Fibroblast of lung (primary cell): ENCODE measurements around the gene MUTYH. TPM values are rescaled to one million over a fixed set of nuclear protein-coding genes. Genes with fewer than 3 reads are reported as not detected.

Source experiments
- DNase-seq, 2 donors: peaks; one replicate each; pipeline versions ENCODE4 v3.0.0 to v3.0.0-alpha.2; 2010; ENCODE audit warnings: low read depth in 2 of 2
- H2AFZ ChIP-seq: 2 replicates; pipeline ENCODE4 v1.5.1; 2012; ENCODE audit warnings: low read length, control low read depth, inconsistent platforms
- H3K27ac ChIP-seq: 2 replicates; pipeline ENCODE4 v1.5.1; 2011; ENCODE audit warnings: low read length, control low read depth; ENCODE audit not compliant: insufficient read depth
- H3K27me3 ChIP-seq: 2 replicates; pipeline ENCODE4 v1.5.1; 2011; ENCODE audit warnings: mild to moderate bottlenecking, low read length; ENCODE audit not compliant: control insufficient read depth, insufficient read depth
- H3K36me3 ChIP-seq: 2 replicates; pipeline ENCODE4 v1.5.1; 2011; ENCODE audit warnings: low read length; ENCODE audit not compliant: control insufficient read depth, insufficient read depth
- H3K4me1 ChIP-seq: 2 replicates; pipeline ENCODE4 v1.5.1; 2011; ENCODE audit warnings: low read length; ENCODE audit not compliant: control insufficient read depth, insufficient read depth; ENCODE audit errors: extremely low read depth
- H3K4me2 ChIP-seq: 2 replicates; pipeline ENCODE4 v1.5.1; 2011; ENCODE audit warnings: low read length, control low read depth; ENCODE audit not compliant: insufficient read depth; ENCODE audit errors: extremely low read depth
- H3K4me3 ChIP-seq, 4 experiments: fragments of 200-600 bp in 1 of 4; sonication (generic) in 1 of 4; replicated peaks in 1 of 4; 2 replicates each; pipeline ENCODE4 v1.5.1; 2011 to 2016; ENCODE audit warnings: low read length in 4 of 4, low read depth in 3 of 4, mild to moderate bottlenecking in 3 of 4, control low read depth in 2 of 4, inconsistent platforms in 1 of 4, mixed read lengths in 1 of 4; ENCODE audit not compliant: insufficient read depth in 1 of 4; ENCODE audit errors: control extremely low read depth in 1 of 4
- H3K79me2 ChIP-seq: 2 replicates; pipeline ENCODE4 v1.5.1; 2012; ENCODE audit warnings: mild to moderate bottlenecking, low read length, inconsistent platforms; ENCODE audit not compliant: control insufficient read depth, insufficient read depth
- H3K9ac ChIP-seq: 2 replicates; pipeline ENCODE4 v1.5.1; 2011; ENCODE audit warnings: mild to moderate bottlenecking, low read length, control low read depth; ENCODE audit not compliant: insufficient read depth
- H3K9me3 ChIP-seq: 2 replicates; pipeline ENCODE4 v1.5.1; 2012; ENCODE audit warnings: low read depth, low read length; ENCODE audit not compliant: control insufficient read depth, insufficient read depth
- H4K20me1 ChIP-seq: 2 replicates; pipeline ENCODE4 v1.5.1; 2011; ENCODE audit warnings: low read length; ENCODE audit not compliant: control insufficient read depth, insufficient read depth; ENCODE audit errors: extremely low read depth
- EZH2 ChIP-seq: IDR thresholded peaks from 2 replicates; pipeline ENCODE4 v1.5.1; 2012; ENCODE audit warnings: low read length, control low read depth, mild to moderate bottlenecking; ENCODE audit errors: missing control alignments
- polyA plus RNA-seq, 2 donors: library from polyadenylated mRNA; depleted of rRNA in 1 of 2; stranded (reverse) in 1 of 2; unstranded in 1 of 2; fragments of >200 nt; gene quantifications; 2 replicates each; pipeline ENCODE4 v1.2.1, GENCODE V29; 2011 to 2012; ENCODE audit warnings: missing spikeins in 1 of 2
- total RNA-seq: library from RNA; depleted of rRNA; stranded (reverse); fragments of >200 nt; gene quantifications from 2 replicates; pipeline ENCODE4 v1.2.1, GENCODE V29; 2014
- TF ChIP-seq, protein P1 (sequence below), 2 donors: IDR thresholded peaks in 1 of 2; conservative IDR thresholded peaks in 1 of 2; 1 replicate in 1 of 2; 2 replicates in 1 of 2; pipeline ENCODE4 v1.5.1; 2011 to 2012; ENCODE audit warnings: low read length in 2 of 2, control low read depth in 1 of 2, inconsistent platforms in 1 of 2, low read depth in 1 of 2, mild to moderate bottlenecking in 1 of 2

Gene MUTYH
- total and polyA plus RNA-seq, 2 donors (not counting 1 experiment from before 2014, with no cell fraction given): 3.8 to 15.7 TPM

- Histone ChIP-seq H3K4me1 (peaks cover under 1% of the 10 kb centered on the region), H3K4me3 (no peak overlapping the region), H2AFZ (no peak overlapping the region), H3K79me2 (no peaks in the 10 kb centered on the region), H3K27ac (no peak overlapping the region), H3K9me3 (no peaks in the 10 kb centered on the region), H3K9ac (no peak overlapping the region), H4K20me1 (no peaks in the 10 kb centered on the region), H3K27me3 (peaks cover 2% of the 10 kb centered on the region), H3K4me2 (no peak overlapping the region), H3K36me3 (no peaks in the 10 kb centered on the region)
- TF ChIP-seq EZH2: no peak
- TF ChIP-seq, protein P1, sequence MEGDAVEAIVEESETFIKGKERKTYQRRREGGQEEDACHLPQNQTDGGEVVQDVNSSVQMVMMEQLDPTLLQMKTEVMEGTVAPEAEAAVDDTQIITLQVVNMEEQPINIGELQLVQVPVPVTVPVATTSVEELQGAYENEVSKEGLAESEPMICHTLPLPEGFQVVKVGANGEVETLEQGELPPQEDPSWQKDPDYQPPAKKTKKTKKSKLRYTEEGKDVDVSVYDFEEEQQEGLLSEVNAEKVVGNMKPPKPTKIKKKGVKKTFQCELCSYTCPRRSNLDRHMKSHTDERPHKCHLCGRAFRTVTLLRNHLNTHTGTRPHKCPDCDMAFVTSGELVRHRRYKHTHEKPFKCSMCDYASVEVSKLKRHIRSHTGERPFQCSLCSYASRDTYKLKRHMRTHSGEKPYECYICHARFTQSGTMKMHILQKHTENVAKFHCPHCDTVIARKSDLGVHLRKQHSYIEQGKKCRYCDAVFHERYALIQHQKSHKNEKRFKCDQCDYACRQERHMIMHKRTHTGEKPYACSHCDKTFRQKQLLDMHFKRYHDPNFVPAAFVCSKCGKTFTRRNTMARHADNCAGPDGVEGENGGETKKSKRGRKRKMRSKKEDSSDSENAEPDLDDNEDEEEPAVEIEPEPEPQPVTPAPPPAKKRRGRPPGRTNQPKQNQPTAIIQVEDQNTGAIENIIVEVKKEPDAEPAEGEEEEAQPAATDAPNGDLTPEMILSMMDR (conservative IDR thresholded peaks at IDR 0.05 in 1 of 2, IDR thresholded peaks at IDR 0.05 in 1 of 2; ENCODE audit: low read depth in 1 of 2, low read length in 2 of 2): no peak
- no peak for DNase-seq
Measured at GRCh38 chr1:45321444-45321843, 18.8 kb downstream of the MUTYH start.

DNA sequence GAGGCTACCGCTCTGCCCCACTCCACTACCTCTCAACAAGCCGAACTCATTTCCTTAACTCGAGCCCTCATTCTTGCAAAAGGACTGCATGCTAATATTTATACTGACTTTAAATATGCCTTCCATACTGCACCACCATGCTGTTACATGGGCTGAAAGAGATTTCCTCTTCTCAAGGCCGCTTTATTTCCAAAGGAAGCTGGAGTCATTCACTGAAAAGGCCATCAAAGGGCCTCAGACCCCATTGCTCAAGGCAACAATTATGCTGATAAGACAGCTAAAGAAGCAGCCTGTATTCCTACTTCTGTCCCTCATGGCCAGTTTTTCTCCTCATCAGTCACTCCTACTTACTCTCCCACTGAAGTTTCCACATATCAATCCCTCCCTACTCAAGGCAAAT, 20.5 kb downstream of the MUTYH start:
- H3K36me3 ChIP-seq: no peaks in the 10 kb centered on the region
- no peak overlapping the region for H3K27ac ChIP-seq
- H3K79me2 ChIP-seq: no peaks in the 10 kb centered on the region
- no peak overlapping the region for H3K4me2 ChIP-seq
- no peak overlapping the region for H3K9ac ChIP-seq
- TF ChIP-seq, protein P1 (conservative IDR thresholded peaks at IDR 0.05 in 1 of 2, IDR thresholded peaks at IDR 0.05 in 1 of 2; ENCODE audit: low read depth in 1 of 2, low read length in 2 of 2): no peak
- TF ChIP-seq EZH2: no peak
- H3K27me3 ChIP-seq: peaks cover 2% of the 10 kb centered on the region
- no peaks in the 10 kb centered on the region for H4K20me1 ChIP-seq
- H3K4me1 ChIP-seq: no peaks in the 10 kb centered on the region
- DNase-seq: no peak
- no peak overlapping the region for H3K4me3 ChIP-seq
- H3K9me3 ChIP-seq: no peaks in the 10 kb centered on the region
- H2AFZ ChIP-seq: no peak overlapping the region

DNA sequence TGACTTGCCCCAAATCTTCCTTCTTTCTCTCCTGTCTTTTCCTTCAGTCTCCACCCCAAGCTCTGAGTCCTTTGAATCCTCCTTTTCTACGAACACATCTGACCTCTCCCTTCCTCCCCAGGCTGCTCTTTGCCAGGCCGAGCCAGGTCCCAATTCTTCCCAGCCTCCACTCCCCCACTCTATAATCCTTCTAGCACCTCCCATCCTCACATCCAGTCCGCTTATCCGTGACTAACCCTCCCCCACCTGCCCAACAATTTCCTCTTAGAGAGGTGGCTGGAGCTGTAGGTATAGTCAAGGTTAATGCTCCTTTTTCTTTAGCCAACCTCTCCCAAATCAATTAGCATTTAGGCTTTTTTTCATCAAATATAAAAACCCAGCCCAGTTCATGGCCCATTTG, 23.1 kb downstream of the MUTYH start:
- Histone ChIP-seq H3K9ac (no peak overlapping the region), H3K36me3 (no peaks in the 10 kb centered on the region)
- DNase-seq: no peak

More for the DNA sequence above, 23.1 kb downstream of the MUTYH start:
- TF ChIP-seq, protein P1 (conservative IDR thresholded peaks at IDR 0.05 in 1 of 2, IDR thresholded peaks at IDR 0.05 in 1 of 2; ENCODE audit: low read depth in 1 of 2, low read length in 2 of 2): no peak
- no peak for TF ChIP-seq EZH2
- Histone ChIP-seq H3K4me3 (no peak overlapping the region), H3K4me2 (no peak overlapping the region), H3K27ac (no peak overlapping the region), H3K79me2 (no peaks in the 10 kb centered on the region), H3K4me1 (no peaks in the 10 kb centered on the region), H4K20me1 (no peaks in the 10 kb centered on the region), H3K27me3 (peaks cover 2% of the 10 kb centered on the region), H3K9me3 (no peaks in the 10 kb centered on the region), H2AFZ (no peak overlapping the region)
